K562 (cell line): Measurements from ENCODE around the gene SLIT1. TPM values are rescaled to one million over a fixed set of nuclear protein-coding genes. Genes with fewer than 3 reads are reported as not detected.

Source experiments
- polyA plus RNA-seq, 8 experiments: library from polyadenylated mRNA; depleted of rRNA in 4 of 8; stranded (reverse) in 5 of 8; unstranded in 3 of 8; fragments of >200 nt; fragmentation: Nextera tagmentation in 2 of 8; fragmentation: Illumina TruSeq in 1 of 8; extraction: Ambion mirVana in 2 of 8; extraction: Trizol in 1 of 8; gene quantifications; 2 replicates each; pipeline versions ENCODE4 v1.2.1 to v1.2.3, GENCODE V29; 2011 to 2014; ENCODE audit warnings: inconsistent platforms in 1 of 8, missing spikeins in 1 of 8
- total RNA-seq, 7 experiments: library from RNA; depleted of rRNA in 6 of 7; stranded (reverse); fragments of >200 nt in 6 of 7; fragmentation: Illumina TruSeq in 2 of 7; extraction: Trizol in 2 of 7; gene quantifications; 2 replicates each; pipeline versions ENCODE4 v1.2.1 to v1.2.3, GENCODE V29; 2011 to 2021; ENCODE audit warnings: low replicate concordance in 1 of 7

The SLIT1 gene
- total and polyA plus RNA-seq, 9 of the 15 experiments (the other 6 are each of a cell fraction or from before 2014, with no cell fraction given), result 0.01 to 0.11 (median 0.04) TPM; not detected in 3

Other genes starting within 250 kb of the SLIT1 start
- gene ARHGAP19, start 106.7 kb upstream of the SLIT1 start, total RNA-seq (2014; rRNA removed), result 14.4 and 14.9 TPM in 2 replicates
- 28.1 and 31.6 TPM in 2 replicates for gene ARHGAP19, start 106.7 kb upstream of the SLIT1 start, total RNA-seq (2014; rRNA removed; fragmentation: Illumina TruSeq; extraction: Trizol)
- 20.0 and 20.7 TPM in 2 replicates for gene ARHGAP19, start 106.7 kb upstream of the SLIT1 start, total RNA-seq (2015; rRNA removed; fragmentation: Illumina TruSeq; extraction: Trizol)
- 23.2 and 27.5 TPM in 2 replicates for gene ARHGAP19, start 106.7 kb upstream of the SLIT1 start, total RNA-seq (2021)
- gene ARHGAP19, start 106.7 kb upstream of the SLIT1 start, polyA plus RNA-seq (2011; rRNA removed), result 49.5 and 50.2 TPM in 2 replicates
- 21.1 and 26.8 TPM in 2 replicates for gene ARHGAP19, start 106.7 kb upstream of the SLIT1 start, polyA plus RNA-seq (2014; fragmentation: Illumina TruSeq; extraction: Trizol)
- 10 to 100 TPM; 14.8 to 27.4 TPM for gene ARHGAP19, start 106.7 kb upstream of the SLIT1 start, polyA plus RNA-seq (2014; fragmentation: Nextera tagmentation; extraction: Ambion mirVana)
- 19.8 and 20.1 TPM in 2 replicates for gene ARHGAP19, start 106.7 kb upstream of the SLIT1 start, polyA plus RNA-seq (2014; rRNA removed)
- gene FRAT1, start 133.3 kb upstream of the SLIT1 start, total RNA-seq (2014; rRNA removed), result 2.4 and 2.7 TPM in 2 replicates
- 1.4 and 1.7 TPM in 2 replicates for gene FRAT1, start 133.3 kb upstream of the SLIT1 start, total RNA-seq (2014; rRNA removed; fragmentation: Illumina TruSeq; extraction: Trizol)
- 1.4 and 1.6 TPM in 2 replicates for gene FRAT1, start 133.3 kb upstream of the SLIT1 start, total RNA-seq (2015; rRNA removed; fragmentation: Illumina TruSeq; extraction: Trizol)
- 4.6 and 4.7 TPM in 2 replicates for gene FRAT1, start 133.3 kb upstream of the SLIT1 start, total RNA-seq (2021)
- 1.2 and 1.3 TPM in 2 replicates for gene FRAT1, start 133.3 kb upstream of the SLIT1 start, polyA plus RNA-seq (2011; rRNA removed)
- gene FRAT1, start 133.3 kb upstream of the SLIT1 start, polyA plus RNA-seq (2014; fragmentation: Illumina TruSeq; extraction: Trizol), result 0.67 and 1.7 TPM in 2 replicates
- gene FRAT1, start 133.3 kb upstream of the SLIT1 start, polyA plus RNA-seq (2014; fragmentation: Nextera tagmentation; extraction: Ambion mirVana), result under 1 TPM; 0.11 to 0.17 TPM
- 2.3 and 2.4 TPM in 2 replicates for gene FRAT1, start 133.3 kb upstream of the SLIT1 start, polyA plus RNA-seq (2014; rRNA removed)
- gene FRAT2, start 148.8 kb upstream of the SLIT1 start, total RNA-seq (2014; rRNA removed), result 29.1 and 29.6 TPM in 2 replicates
- 19.5 and 24.2 TPM in 2 replicates for gene FRAT2, start 148.8 kb upstream of the SLIT1 start, total RNA-seq (2014; rRNA removed; fragmentation: Illumina TruSeq; extraction: Trizol)
- gene FRAT2, start 148.8 kb upstream of the SLIT1 start, total RNA-seq (2015; rRNA removed; fragmentation: Illumina TruSeq; extraction: Trizol), result 18.1 and 19.1 TPM in 2 replicates
- 27.2 and 31.7 TPM in 2 replicates for gene FRAT2, start 148.8 kb upstream of the SLIT1 start, total RNA-seq (2021)
- gene FRAT2, start 148.8 kb upstream of the SLIT1 start, polyA plus RNA-seq (2011; rRNA removed), result 9.9 and 14.1 TPM in 2 replicates
- gene FRAT2, start 148.8 kb upstream of the SLIT1 start, polyA plus RNA-seq (2014; fragmentation: Illumina TruSeq; extraction: Trizol), result 22.6 and 24.5 TPM in 2 replicates
- gene FRAT2, start 148.8 kb upstream of the SLIT1 start, polyA plus RNA-seq (2014; fragmentation: Nextera tagmentation; extraction: Ambion mirVana), result 1 to 10 TPM; 4.3 to 5.3 TPM
- gene FRAT2, start 148.8 kb upstream of the SLIT1 start, polyA plus RNA-seq (2014; rRNA removed), result 26.2 and 27.0 TPM in 2 replicates
- gene RRP12, start 215.4 kb upstream of the SLIT1 start, total RNA-seq (2014; rRNA removed), result 34.7 and 50.5 TPM in 2 replicates
- gene RRP12, start 215.4 kb upstream of the SLIT1 start, total RNA-seq (2014; rRNA removed; fragmentation: Illumina TruSeq; extraction: Trizol), result 12.6 and 16.4 TPM in 2 replicates
- gene RRP12, start 215.4 kb upstream of the SLIT1 start, total RNA-seq (2015; rRNA removed; fragmentation: Illumina TruSeq; extraction: Trizol), result 21.8 and 25.4 TPM in 2 replicates
- 64.4 and 68.2 TPM in 2 replicates for gene RRP12, start 215.4 kb upstream of the SLIT1 start, total RNA-seq (2021)
- 7.2 and 22.3 TPM in 2 replicates for gene RRP12, start 215.4 kb upstream of the SLIT1 start, polyA plus RNA-seq (2011; rRNA removed)
- gene RRP12, start 215.4 kb upstream of the SLIT1 start, polyA plus RNA-seq (2014; fragmentation: Illumina TruSeq; extraction: Trizol), result 30.2 and 37.5 TPM in 2 replicates
- 1 to 10 TPM; 4.6 to 6.1 TPM for gene RRP12, start 215.4 kb upstream of the SLIT1 start, polyA plus RNA-seq (2014; fragmentation: Nextera tagmentation; extraction: Ambion mirVana)
- gene RRP12, start 215.4 kb upstream of the SLIT1 start, polyA plus RNA-seq (2014; rRNA removed), result 20.2 and 25.4 TPM in 2 replicates
- 280 and 406 TPM in 2 replicates for gene PGAM1, start 240.2 kb upstream of the SLIT1 start, total RNA-seq (2014; rRNA removed)
- 256 and 269 TPM in 2 replicates for gene PGAM1, start 240.2 kb upstream of the SLIT1 start, total RNA-seq (2014; rRNA removed; fragmentation: Illumina TruSeq; extraction: Trizol)
- gene PGAM1, start 240.2 kb upstream of the SLIT1 start, total RNA-seq (2015; rRNA removed; fragmentation: Illumina TruSeq; extraction: Trizol), result 264 and 273 TPM in 2 replicates
- 319 and 328 TPM in 2 replicates for gene PGAM1, start 240.2 kb upstream of the SLIT1 start, total RNA-seq (2021)
- 559 and 605 TPM in 2 replicates for gene PGAM1, start 240.2 kb upstream of the SLIT1 start, polyA plus RNA-seq (2011; rRNA removed)
- gene PGAM1, start 240.2 kb upstream of the SLIT1 start, polyA plus RNA-seq (2014; fragmentation: Illumina TruSeq; extraction: Trizol), result 311 and 316 TPM in 2 replicates
- 10 to 100 TPM; 40.3 to 80.0 TPM for gene PGAM1, start 240.2 kb upstream of the SLIT1 start, polyA plus RNA-seq (2014; fragmentation: Nextera tagmentation; extraction: Ambion mirVana)
- gene PGAM1, start 240.2 kb upstream of the SLIT1 start, polyA plus RNA-seq (2014; rRNA removed), result 261 and 274 TPM in 2 replicates